Endothelial cell of umbilical vein (primary cell): ENCODE results near the gene FHIT.

Source experiments
- EZH2 ChIP-seq: IDR thresholded peaks from 2 replicates; pipeline ENCODE4 v1.6.1; 2012; ENCODE audit warnings: borderline replicate concordance, low read depth, mild to moderate bottlenecking, moderate library complexity, low read length, inconsistent platforms; ENCODE audit not compliant: severe bottlenecking
- JUN ChIP-seq: IDR thresholded peaks from 2 replicates; pipeline ENCODE4 v1.6.1; 2011; ENCODE audit warnings: borderline replicate concordance, low read depth; ENCODE audit not compliant: insufficient read length, insufficient read depth
- MAX ChIP-seq: IDR thresholded peaks from 2 replicates; pipeline ENCODE4 v1.6.1; 2011; ENCODE audit not compliant: insufficient read depth, insufficient read length
- POLR2A ChIP-seq: IDR thresholded peaks from 2 replicates; pipeline ENCODE4 v1.6.1; 2012; ENCODE audit warnings: low read depth, mild to moderate bottlenecking, control low read depth, low read length
- POLR2AphosphoS5 ChIP-seq: IDR thresholded peaks from 2 replicates; pipeline ENCODE4 v1.6.1; 2012; ENCODE audit warnings: low read depth, mild to moderate bottlenecking, control low read depth, low read length, moderate library complexity; ENCODE audit not compliant: insufficient read depth
- TF ChIP-seq, protein P1 (sequence below), 2 donors: IDR thresholded peaks; 1 replicate in 1 of 2; 2 replicates in 1 of 2; pipeline ENCODE4 v1.5.1; 2011; ENCODE audit warnings: low read length in 2 of 2, mild to moderate bottlenecking in 2 of 2, moderate library complexity in 2 of 2, control low read depth in 1 of 2, inconsistent platforms in 1 of 2, low read depth in 1 of 2; ENCODE audit not compliant: insufficient read depth in 1 of 2; ENCODE audit errors: extremely low read depth in 1 of 2

DNA sequence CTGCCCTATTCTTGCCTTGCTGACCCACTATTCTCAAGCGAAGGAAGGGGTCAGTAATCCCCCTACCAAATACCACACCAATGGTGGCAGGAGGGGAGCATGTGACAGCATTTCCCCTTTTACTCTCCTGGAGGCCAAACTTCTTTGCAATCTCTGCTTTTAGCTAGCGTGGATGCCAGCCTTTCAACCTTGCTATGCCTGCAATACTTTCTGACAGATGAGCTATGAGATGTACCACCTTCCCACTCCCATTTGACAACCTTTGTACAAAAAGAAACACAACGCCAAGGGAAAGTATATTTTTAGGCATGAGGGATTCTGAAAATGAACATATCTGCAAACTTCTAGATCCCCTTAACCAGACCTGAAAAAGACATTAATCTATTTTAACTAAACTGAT, 302.1 kb downstream of the FHIT start:
- TF ChIP-seq, protein P1, sequence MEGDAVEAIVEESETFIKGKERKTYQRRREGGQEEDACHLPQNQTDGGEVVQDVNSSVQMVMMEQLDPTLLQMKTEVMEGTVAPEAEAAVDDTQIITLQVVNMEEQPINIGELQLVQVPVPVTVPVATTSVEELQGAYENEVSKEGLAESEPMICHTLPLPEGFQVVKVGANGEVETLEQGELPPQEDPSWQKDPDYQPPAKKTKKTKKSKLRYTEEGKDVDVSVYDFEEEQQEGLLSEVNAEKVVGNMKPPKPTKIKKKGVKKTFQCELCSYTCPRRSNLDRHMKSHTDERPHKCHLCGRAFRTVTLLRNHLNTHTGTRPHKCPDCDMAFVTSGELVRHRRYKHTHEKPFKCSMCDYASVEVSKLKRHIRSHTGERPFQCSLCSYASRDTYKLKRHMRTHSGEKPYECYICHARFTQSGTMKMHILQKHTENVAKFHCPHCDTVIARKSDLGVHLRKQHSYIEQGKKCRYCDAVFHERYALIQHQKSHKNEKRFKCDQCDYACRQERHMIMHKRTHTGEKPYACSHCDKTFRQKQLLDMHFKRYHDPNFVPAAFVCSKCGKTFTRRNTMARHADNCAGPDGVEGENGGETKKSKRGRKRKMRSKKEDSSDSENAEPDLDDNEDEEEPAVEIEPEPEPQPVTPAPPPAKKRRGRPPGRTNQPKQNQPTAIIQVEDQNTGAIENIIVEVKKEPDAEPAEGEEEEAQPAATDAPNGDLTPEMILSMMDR (IDR thresholded peaks at IDR 0.05; ENCODE audit: extremely low read depth in 1 of 2, insufficient read depth in 1 of 2, low read depth in 1 of 2, low read length in 2 of 2): no peak
- no peak for TF ChIP-seq EZH2
- no peak for TF ChIP-seq POLR2AphosphoS5
- TF ChIP-seq POLR2A: no peak
- no peak for TF ChIP-seq MAX
- no peak for TF ChIP-seq JUN
